K562 (cell line): Measurements from ENCODE around the gene DNAH10. TPM values are rescaled to one million over a fixed set of nuclear protein-coding genes. Genes with fewer than 3 reads are reported as not detected.

ENCODE experiments used
- BMI1 ChIP-seq: fragments of 150-350 bp; IDR thresholded peaks from 2 replicates; pipeline ENCODE4 v1.6.1; 2014; ENCODE audit warnings: low read length
- ETV5 ChIP-seq: sonication (generic); formaldehyde crosslinking; IDR thresholded peaks from 2 replicates; pipeline ENCODE4 v1.4.0; 2020; ENCODE audit warnings: low read depth, mild to moderate bottlenecking, missing genetic modification reagents
- FOS ChIP-seq: IDR thresholded peaks from 3 replicates; pipeline ENCODE4 v1.6.1; 2011; ENCODE audit not compliant: insufficient read length; ENCODE audit errors: extremely low read depth
- FOSL1 ChIP-seq: fragments of 200-800 bp; sonication (Bioruptor generic); conservative IDR thresholded peaks from 2 replicates; pipeline ENCODE4 v1.6.1; 2016; ENCODE audit warnings: missing genetic modification characterization, missing compliant biosample characterization
- FOXP1 ChIP-seq: sonication (generic); formaldehyde crosslinking; IDR thresholded peaks from 2 replicates; pipeline ENCODE4 v1.8.0; 2022; ENCODE audit warnings: mild to moderate bottlenecking, missing genetic modification reagents
- HES1 ChIP-seq: fragments of 450-650 bp; IDR thresholded peaks from 2 replicates; pipeline ENCODE4 v1.6.1; 2016; ENCODE audit warnings: low read depth, mild to moderate bottlenecking, moderate library complexity
- JUN ChIP-seq, 2 experiments: sonication (generic) in 1 of 2; formaldehyde crosslinking in 1 of 2; IDR thresholded peaks; 2 replicates each; pipeline versions ENCODE4 v1.6.1 to v1.8.0; 2012 to 2022; ENCODE audit warnings: borderline replicate concordance in 2 of 2, mild to moderate bottlenecking in 2 of 2, improper control_type of control experiment in 1 of 2, low read depth in 1 of 2, low read length in 1 of 2, missing genetic modification reagents in 1 of 2
- KDM1A ChIP-seq, 2 experiments: fragments of 450-650 bp; IDR thresholded peaks; 2 replicates each; pipeline ENCODE4 v1.6.1; 2016; ENCODE audit warnings: mild to moderate bottlenecking in 2 of 2
- KHSRP ChIP-seq: fragments of 450-650 bp; IDR thresholded peaks from 2 replicates; pipeline ENCODE4 v1.6.1; 2017
- MAFG ChIP-seq: fragments of 450-650 bp; conservative IDR thresholded peaks from 2 replicates; pipeline ENCODE4 v1.6.1; 2016; ENCODE audit warnings: missing genetic modification characterization, missing compliant biosample characterization
- MTA1 ChIP-seq: fragments of 450-650 bp; IDR thresholded peaks from 2 replicates; pipeline ENCODE4 v1.6.1; 2017; ENCODE audit warnings: borderline replicate concordance
- RBM22 ChIP-seq: fragments of 200-400 bp; formaldehyde crosslinking; IDR thresholded peaks from 2 replicates; pipeline ENCODE4 v1.6.1; 2018; ENCODE audit warnings: low read length, low read depth; ENCODE audit not compliant: poor library complexity, severe bottlenecking
- REST ChIP-seq, 2 experiments: fragments of 450-650 bp; formaldehyde crosslinking in 1 of 2; IDR thresholded peaks; 2 replicates each; pipeline versions ENCODE4 v1.4.0 to v1.6.1; 2014 to 2020; ENCODE audit warnings: mild to moderate bottlenecking in 2 of 2, borderline replicate concordance in 1 of 2, low read depth in 1 of 2
- SMARCA4 ChIP-seq: fragments of 450-650 bp; IDR thresholded peaks from 2 replicates; pipeline ENCODE4 v1.6.1; 2016
- SMARCC2 ChIP-seq: fragments of 450-650 bp; IDR thresholded peaks from 2 replicates; pipeline ENCODE4 v1.6.1; 2017; ENCODE audit warnings: antibody characterized with exemption, moderate library complexity, mild to moderate bottlenecking, low read depth
- SMARCE1 ChIP-seq: fragments of 450-650 bp; IDR thresholded peaks from 2 replicates; pipeline ENCODE4 v1.7.1; 2016; ENCODE audit warnings: mild to moderate bottlenecking
- SRSF7 ChIP-seq: fragments of 200-400 bp; formaldehyde crosslinking; optimal IDR thresholded peaks from 2 replicates; pipeline ENCODE3; 2017; ENCODE audit warnings: mild to moderate bottlenecking, low read depth, low read length
- TCF3 ChIP-seq: sonication (generic); formaldehyde crosslinking; IDR thresholded peaks from 2 replicates; pipeline ENCODE4 v1.4.0; 2020; ENCODE audit warnings: mild to moderate bottlenecking, missing genetic modification reagents
- TEAD1 ChIP-seq, 2 experiments: fragments of 450-650 bp in 1 of 2; sonication (generic) in 1 of 2; formaldehyde crosslinking; IDR thresholded peaks; 2 replicates each; pipeline versions ENCODE4 v1.4.0 to v1.8.0; 2020 to 2022; ENCODE audit warnings: mild to moderate bottlenecking in 2 of 2, missing genetic modification reagents in 1 of 2
- TFAM ChIP-seq: fragments of 250-450 bp; sonication (Bioruptor Pico); conservative IDR thresholded peaks from 2 replicates; pipeline ENCODE4 v1.5.0; 2021; ENCODE audit warnings: mild to moderate bottlenecking, moderate library complexity
- TRIM28 ChIP-seq: fragments of 450-650 bp; IDR thresholded peaks from 2 replicates; pipeline ENCODE4 v1.6.1; 2017
- U2AF1 ChIP-seq: fragments of 200-400 bp; formaldehyde crosslinking; optimal IDR thresholded peaks from 2 replicates; pipeline ENCODE3; 2017; ENCODE audit warnings: mild to moderate bottlenecking, low read depth, low read length, moderate library complexity
- ZEB2 ChIP-seq: fragments of 450-650 bp; IDR thresholded peaks from 2 replicates; pipeline ENCODE4 v1.6.1; 2016
- ZNF583 ChIP-seq: fragments of 250-450 bp; sonication (Bioruptor Pico); IDR thresholded peaks from 2 replicates; pipeline ENCODE4 v1.4.0; 2020
- polyA plus RNA-seq, 8 experiments: library from polyadenylated mRNA; depleted of rRNA in 4 of 8; stranded (reverse) in 5 of 8; unstranded in 3 of 8; fragments of >200 nt; fragmentation: Nextera tagmentation in 2 of 8; fragmentation: Illumina TruSeq in 1 of 8; extraction: Ambion mirVana in 2 of 8; extraction: Trizol in 1 of 8; gene quantifications; 2 replicates each; pipeline versions ENCODE4 v1.2.1 to v1.2.3, GENCODE V29; 2011 to 2014; ENCODE audit warnings: inconsistent platforms in 1 of 8, missing spikeins in 1 of 8
- total RNA-seq, 7 experiments: library from RNA; depleted of rRNA in 6 of 7; stranded (reverse); fragments of >200 nt in 6 of 7; fragmentation: Illumina TruSeq in 2 of 7; extraction: Trizol in 2 of 7; gene quantifications; 2 replicates each; pipeline versions ENCODE4 v1.2.1 to v1.2.3, GENCODE V29; 2011 to 2021; ENCODE audit warnings: low replicate concordance in 1 of 7

The DNAH10 gene
- total and polyA plus RNA-seq, 9 of the 15 experiments (the other 6 are each of a cell fraction or from before 2014, with no cell fraction given), result 0.01 to 0.06 (median 0.04) TPM; not detected in 1

GRCh38 chr12:123967121-123967586 lies 205.1 kb downstream of the DNAH10 start (continued):
- TF ChIP-seq FOXP1 (CRISPR knock-in tag) (no peak), ZNF583 (CRISPR knock-in tag) (no peak), RBM22 (no peak), U2AF1 (no peak), FOSL1 (tag) (peak; percentile 98), TCF3 (CRISPR knock-in tag) (peak; percentile 67), HES1 (peak; percentile 71; the same call in 1 of the 2 replicates), SMARCE1 (peak; percentile 93), SRSF7 (no peak), MTA1 (no peak), TRIM28 (no peak), FOS (peak; percentile 21), TFAM (CRISPR knock-in tag) (no peak), SMARCA4 (peak; percentile 92), JUN (IDR thresholded peaks at IDR 0.05; ENCODE audit: borderline replicate concordance, low read depth, low read length) (peak; percentile 89), JUN (CRISPR knock-in tag; IDR thresholded peaks at IDR 0.05; ENCODE audit: borderline replicate concordance) (no peak), KDM1A (IDR thresholded peaks at IDR 0.05) (peak; percentile 79 to 85), MAFG (0 out of 2 replicates have a peak, but pooled peaks have one; percentile 44), BMI1 (no peak), TEAD1 (CRISPR knock-in tag; IDR thresholded peaks at IDR 0.05) (0 out of 4 replicates have a peak, but pooled peaks of 1 of the 2 experiments have one; percentile 44), ZEB2 (peak; percentile 81), KHSRP (no peak), ETV5 (no peak), REST (IDR thresholded peaks at IDR 0.05; ENCODE audit: borderline replicate concordance) (no peak), REST (CRISPR knock-in tag; IDR thresholded peaks at IDR 0.05; ENCODE audit: low read depth) (no peak), SMARCC2 (peak; percentile 78)
